Suprapubic skin (tissue), 4 donors: ENCODE results near the gene INIP.

ENCODE experiments used
- CTCF ChIP-seq, 2 donors: fragments of 200-600 bp in 1 of 2; fragments of 450-650 bp in 1 of 2; sonication (generic) in 1 of 2; IDR thresholded peaks; one replicate each; pipeline ENCODE4 v1.5.1; 2016 to 2019; ENCODE audit warnings: antibody characterized with exemption in 2 of 2, mild to moderate bottlenecking in 1 of 2, moderate library complexity in 1 of 2
- EP300 ChIP-seq: sonication (generic); formaldehyde crosslinking; IDR thresholded peaks from one replicate; pipeline ENCODE4 v1.6.1; 2017; ENCODE audit warnings: antibody characterized with exemption
- POLR2A ChIP-seq, 2 donors: fragments of 450-650 bp; IDR thresholded peaks; one replicate each; pipeline ENCODE4 v1.6.1; 2017; ENCODE audit warnings: antibody characterized with exemption in 2 of 2, mild to moderate bottlenecking in 2 of 2, moderate library complexity in 2 of 2
- POLR2AphosphoS5 ChIP-seq, 3 donors: sonication (generic); formaldehyde crosslinking; IDR thresholded peaks; one replicate each; pipeline ENCODE4 v1.6.1; 2017; ENCODE audit warnings: antibody characterized with exemption in 3 of 3

DNA sequence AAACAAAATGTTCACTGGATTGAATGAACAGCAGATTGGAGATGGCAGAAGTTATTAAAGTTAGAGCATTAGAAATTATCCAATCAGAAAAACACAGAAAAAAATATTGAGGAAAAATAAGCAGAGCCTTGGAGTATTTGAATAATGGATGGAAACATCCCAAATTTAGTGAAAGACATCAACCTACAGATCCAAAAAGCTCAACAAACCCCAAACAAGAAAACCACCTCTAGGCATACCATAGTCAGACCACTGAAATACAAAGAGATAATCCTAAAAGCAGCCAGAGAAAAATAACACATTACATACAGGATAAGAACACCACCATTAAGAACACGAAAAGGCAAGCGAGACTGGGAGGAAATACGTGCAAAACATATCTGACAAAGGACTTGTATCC is 5.2 kb downstream of the INIP start:
- TF ChIP-seq POLR2A (IDR thresholded peaks at IDR 0.05) (no peak), POLR2AphosphoS5 (IDR thresholded peaks at IDR 0.05) (no peak), CTCF (IDR thresholded peaks at IDR 0.05) (no peak), EP300 (no peak)
